ENCODE measurements around the gene MAN1B1.

DNA sequence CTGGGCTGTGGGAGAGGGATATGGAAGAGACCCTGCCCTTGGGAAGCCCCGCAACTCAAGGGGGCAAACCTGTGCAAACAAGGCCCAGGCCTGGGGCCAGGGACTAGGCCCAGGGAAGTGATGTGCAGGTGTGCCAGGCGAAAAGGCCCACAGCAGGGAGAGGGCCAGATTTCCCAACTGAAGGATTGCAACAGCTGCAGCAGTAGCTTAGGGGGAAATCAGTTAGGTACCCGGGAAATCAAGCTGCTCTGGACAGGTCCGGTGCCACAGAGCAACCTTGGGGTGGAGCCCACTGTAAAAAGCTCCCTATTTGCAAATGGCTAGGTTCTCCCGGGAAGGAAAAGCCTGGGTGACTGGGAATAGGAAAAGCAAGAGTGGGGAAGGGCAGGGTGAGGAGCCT, 62.6 kb downstream of the MAN1B1 start:
- TF ChIP-seq, protein P1, sequence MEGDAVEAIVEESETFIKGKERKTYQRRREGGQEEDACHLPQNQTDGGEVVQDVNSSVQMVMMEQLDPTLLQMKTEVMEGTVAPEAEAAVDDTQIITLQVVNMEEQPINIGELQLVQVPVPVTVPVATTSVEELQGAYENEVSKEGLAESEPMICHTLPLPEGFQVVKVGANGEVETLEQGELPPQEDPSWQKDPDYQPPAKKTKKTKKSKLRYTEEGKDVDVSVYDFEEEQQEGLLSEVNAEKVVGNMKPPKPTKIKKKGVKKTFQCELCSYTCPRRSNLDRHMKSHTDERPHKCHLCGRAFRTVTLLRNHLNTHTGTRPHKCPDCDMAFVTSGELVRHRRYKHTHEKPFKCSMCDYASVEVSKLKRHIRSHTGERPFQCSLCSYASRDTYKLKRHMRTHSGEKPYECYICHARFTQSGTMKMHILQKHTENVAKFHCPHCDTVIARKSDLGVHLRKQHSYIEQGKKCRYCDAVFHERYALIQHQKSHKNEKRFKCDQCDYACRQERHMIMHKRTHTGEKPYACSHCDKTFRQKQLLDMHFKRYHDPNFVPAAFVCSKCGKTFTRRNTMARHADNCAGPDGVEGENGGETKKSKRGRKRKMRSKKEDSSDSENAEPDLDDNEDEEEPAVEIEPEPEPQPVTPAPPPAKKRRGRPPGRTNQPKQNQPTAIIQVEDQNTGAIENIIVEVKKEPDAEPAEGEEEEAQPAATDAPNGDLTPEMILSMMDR (IDR thresholded peaks at IDR 0.05; ENCODE audit: low read length): no peak
- TF ChIP-seq EZH2phosphoT487 (IDR thresholded peaks at IDR 0.05; ENCODE audit: low read length): no peak

All from MM.1S (cell line).